BLaER1 (cell line): Measurements from ENCODE around the gene GGA1.
"Not testable (repeated sequence)": the region's sequence is repeated elsewhere in the genome, so short reads cannot be mapped to it uniquely, and the experiment has no call there.

Experiments used
- H3K27ac ChIP-seq: shearing (Covaris generic); formaldehyde crosslinking; 2 replicates; pipeline ENCODE4 v1.8.1; 2022
- H3K27me3 ChIP-seq: shearing (Covaris generic); formaldehyde crosslinking; 2 replicates; pipeline ENCODE4 v1.8.1; 2022
- H3K36me3 ChIP-seq: shearing (Covaris generic); formaldehyde crosslinking; 2 replicates; pipeline ENCODE4 v1.8.1; 2022
- H3K4me1 ChIP-seq: shearing (Covaris generic); formaldehyde crosslinking; 2 replicates; pipeline ENCODE4 v1.8.1; 2022
- H3K4me2 ChIP-seq: shearing (Covaris generic); formaldehyde crosslinking; 2 replicates; pipeline ENCODE4 v1.8.1; 2022
- H3K4me3 ChIP-seq: shearing (Covaris generic); formaldehyde crosslinking; 2 replicates; pipeline ENCODE4 v1.8.1; 2022
- H3K9ac ChIP-seq: shearing (Covaris generic); formaldehyde crosslinking; 2 replicates; pipeline ENCODE4 v1.8.1; 2022
- H3K9me3 ChIP-seq: shearing (Covaris generic); formaldehyde crosslinking; 2 replicates; pipeline ENCODE4 v1.8.1; 2022
- H4K20me1 ChIP-seq: shearing (Covaris generic); formaldehyde crosslinking; 2 replicates; pipeline ENCODE4 v1.8.1; 2022
- Cebpa-rat ChIP-seq: shearing (Covaris generic); IDR thresholded peaks from 2 replicates; pipeline ENCODE4 v1.8.1; 2022

GGA1 gene

DNA sequence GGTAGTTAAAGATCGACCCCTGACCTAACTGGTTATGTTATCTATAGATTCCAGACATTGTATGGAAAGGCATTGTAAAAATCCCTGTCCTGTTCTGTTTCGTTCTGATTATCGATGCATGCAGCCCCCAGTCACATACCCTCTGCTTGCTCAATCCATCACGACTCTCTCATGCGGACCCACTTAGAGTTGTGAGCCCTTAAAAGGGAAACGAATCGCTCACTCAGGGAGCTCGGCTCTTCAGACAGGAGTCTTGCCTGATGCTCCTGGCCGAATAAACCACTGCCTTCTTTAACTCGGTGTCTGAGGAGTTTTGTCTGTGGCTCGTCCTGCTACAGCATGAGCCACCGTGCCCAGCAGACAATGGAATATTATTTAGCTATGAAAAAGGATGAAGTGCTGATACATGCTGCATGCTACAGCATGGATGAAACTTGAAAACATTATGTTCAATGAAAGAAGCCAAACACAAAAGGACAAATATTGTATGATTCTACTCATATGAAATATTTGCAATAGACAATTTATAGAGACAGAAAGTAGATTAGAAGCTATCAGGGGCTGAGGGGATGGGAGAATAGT lies 16.7 kb upstream of the GGA1 start:
- Histone ChIP-seq H3K4me3 (no peak overlapping the region), H3K4me1 (peaks cover 5% of the 10 kb centered on the region; the same call in 1 of the 2 replicates), H4K20me1 (no peaks in the 10 kb centered on the region), H3K27me3 (no peaks in the 10 kb centered on the region), H3K9me3 (no peaks in the 10 kb centered on the region), H3K4me2 (peak overlapping the region; percentile 33), H3K9ac (no peak overlapping the region), H3K36me3 (no peaks in the 10 kb centered on the region), H3K27ac (no peak overlapping the region)
- TF ChIP-seq Cebpa-rat = no peak

- H3K4me2 ChIP-seq = no peak overlapping the region
- no peaks in the 10 kb centered on the region for H3K27me3 ChIP-seq
- no peaks in the 10 kb centered on the region for H3K36me3 ChIP-seq
- no peak for TF ChIP-seq Cebpa-rat
- peaks cover 3% of the 10 kb centered on the region; the same call in 1 of the 2 replicates for H3K4me1 ChIP-seq
- H4K20me1 ChIP-seq = no peaks in the 10 kb centered on the region
- no peak overlapping the region for H3K4me3 ChIP-seq
- H3K9ac ChIP-seq = no peak overlapping the region
- H3K27ac ChIP-seq = no peak overlapping the region
- H3K9me3 ChIP-seq = no peaks in the 10 kb centered on the region
Observed at GRCh38 chr22:37594237-37594636, 14.4 kb upstream of the GGA1 start.

DNA sequence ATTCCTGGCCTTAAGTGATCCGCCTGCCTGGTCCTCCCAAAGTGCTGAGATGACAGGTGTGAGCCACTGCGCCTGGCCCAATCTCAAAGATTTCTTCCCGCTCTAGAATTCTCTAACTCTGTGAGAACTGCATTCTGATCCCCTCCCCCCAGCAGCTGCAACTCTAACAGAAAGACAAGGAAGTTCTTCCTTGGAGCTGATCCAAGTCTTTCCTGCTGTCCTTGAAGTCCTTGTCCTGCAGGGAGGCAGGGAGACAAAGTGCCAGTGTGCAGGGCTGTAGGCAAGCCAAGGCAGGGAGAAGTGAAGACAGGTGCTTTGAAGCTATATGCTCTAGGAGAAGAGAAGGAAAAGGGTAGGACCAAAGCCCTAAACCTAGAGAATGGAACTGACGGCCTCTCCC lies 9.5 kb upstream of the GGA1 start:
- H4K20me1 ChIP-seq = no peaks in the 10 kb centered on the region
- peaks cover 5% of the 10 kb centered on the region; the same call in 1 of the 2 replicates for H3K4me1 ChIP-seq
- H3K27me3 ChIP-seq = no peaks in the 10 kb centered on the region
- TF ChIP-seq Cebpa-rat = no peak
- no peak overlapping the region for H3K27ac ChIP-seq
- H3K36me3 ChIP-seq = no peaks in the 10 kb centered on the region
- H3K9me3 ChIP-seq = no peaks in the 10 kb centered on the region
- H3K9ac ChIP-seq = no peak overlapping the region
- no peak overlapping the region for H3K4me3 ChIP-seq
- H3K4me2 ChIP-seq = no peak overlapping the region

DNA sequence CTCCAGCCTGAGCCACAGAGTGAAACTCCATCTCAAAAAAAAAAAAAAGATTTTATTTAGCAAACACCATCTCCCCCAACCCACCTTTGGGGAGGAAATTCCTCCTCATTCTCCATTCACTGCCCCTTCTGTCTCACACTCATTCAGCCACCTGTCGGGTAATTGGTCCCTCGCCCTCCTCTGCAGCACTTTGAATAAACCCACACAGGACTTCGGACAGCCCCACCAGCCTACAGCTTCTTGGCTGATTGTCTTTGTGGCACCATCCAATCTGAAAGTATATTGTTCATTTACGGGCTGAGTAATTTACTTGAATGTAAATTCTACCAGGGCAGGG lies 7.5 kb upstream of the GGA1 start:
- H4K20me1 ChIP-seq = no peaks in the 10 kb centered on the region
- H3K4me3 ChIP-seq = no peak overlapping the region
- peaks cover 23% of the 10 kb centered on the region for H3K4me1 ChIP-seq
- H3K36me3 ChIP-seq = no peaks in the 10 kb centered on the region
- H3K27ac ChIP-seq = no peak overlapping the region
- no peak overlapping the region for H3K9ac ChIP-seq
- no peak overlapping the region for H3K4me2 ChIP-seq
- no peak for TF ChIP-seq Cebpa-rat
- no peaks in the 10 kb centered on the region for H3K9me3 ChIP-seq
- no peaks in the 10 kb centered on the region for H3K27me3 ChIP-seq

- Histone ChIP-seq H3K27ac (no peak overlapping the region), H3K36me3 (no peaks in the 10 kb centered on the region), H3K4me1 (peaks cover 24% of the 10 kb centered on the region), H3K27me3 (no peaks in the 10 kb centered on the region), H3K4me2 (no peak overlapping the region), H3K4me3 (no peak overlapping the region), H4K20me1 (no peaks in the 10 kb centered on the region), H3K9ac (no peak overlapping the region), H3K9me3 (no peaks in the 10 kb centered on the region)
- no peak for TF ChIP-seq Cebpa-rat
Observed at GRCh38 chr22:37601540-37602442, 6.8 kb upstream of the GGA1 start.

DNA sequence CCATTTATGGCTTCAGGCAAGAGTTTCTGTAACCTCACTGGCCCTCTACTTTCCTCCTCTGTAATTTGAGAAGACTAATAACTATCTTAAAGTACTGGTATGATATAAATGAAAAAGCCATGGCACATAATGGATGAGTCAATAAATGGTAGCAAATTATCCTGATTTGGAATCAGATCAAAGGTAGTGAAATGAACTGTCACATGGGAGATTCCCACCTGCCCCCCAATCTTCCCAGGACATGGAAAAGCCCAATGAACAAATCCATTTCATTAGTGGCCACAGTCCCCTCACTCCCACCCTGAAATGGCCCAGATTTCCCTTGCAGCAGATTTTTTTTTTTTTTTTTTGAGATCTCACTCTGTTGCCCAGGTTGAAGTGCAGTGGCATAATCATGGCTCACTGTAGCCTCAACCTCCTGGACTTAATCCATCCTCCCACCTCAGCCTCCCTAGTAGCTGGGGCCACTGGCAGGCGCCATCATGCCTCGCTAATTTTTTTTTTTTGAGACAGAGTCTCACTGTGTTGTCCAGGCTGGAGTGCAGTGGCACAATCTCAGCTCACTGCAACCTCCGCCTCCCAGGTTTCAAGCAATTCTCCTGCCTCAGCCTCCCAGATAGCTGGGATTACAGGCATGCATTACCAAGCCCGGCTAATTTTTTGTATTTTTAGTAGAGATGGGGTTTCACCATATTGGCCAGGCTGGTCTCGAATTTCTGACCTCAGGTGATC lies 5.9 kb upstream of the GGA1 start:
- not testable (repeated sequence) for H3K27ac ChIP-seq, H3K4me3 ChIP-seq, H3K36me3 ChIP-seq, H3K9me3 ChIP-seq, H4K20me1 ChIP-seq, H3K27me3 ChIP-seq, H3K9ac ChIP-seq, H3K4me2 ChIP-seq
- H3K4me1 ChIP-seq = peaks cover 33% of the 10 kb centered on the region

DNA sequence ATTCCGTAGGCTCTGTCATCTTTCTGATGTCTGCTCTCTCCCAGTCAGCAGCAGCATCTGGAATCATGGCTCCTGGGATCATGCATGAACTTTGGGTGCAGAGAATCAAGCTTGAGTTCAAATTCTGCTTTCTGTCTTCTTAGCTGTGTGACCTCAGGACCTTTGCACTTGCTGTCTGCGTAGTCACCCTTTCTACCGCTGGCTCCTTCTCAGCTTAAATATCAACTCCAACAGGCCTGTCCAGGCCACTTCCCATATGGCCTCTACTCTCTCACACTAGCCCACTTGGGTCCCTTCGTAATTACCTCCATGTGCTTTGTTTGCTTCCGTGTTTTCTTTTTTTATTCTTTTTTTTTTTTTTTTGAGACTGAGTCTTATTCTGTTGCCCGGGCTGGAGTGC lies 4.6 kb upstream of the GGA1 start:
- H3K4me1 ChIP-seq = peaks cover 36% of the 10 kb centered on the region
- no peak for TF ChIP-seq Cebpa-rat

GRCh38 chr22:37604875-37605274 lies 3.8 kb upstream of the GGA1 start:
- Histone ChIP-seq H3K9ac (no peak overlapping the region), H3K4me1 (peaks cover 36% of the 10 kb centered on the region), H3K36me3 (no peaks in the 10 kb centered on the region), H3K9me3 (no peaks in the 10 kb centered on the region), H3K4me2 (peak overlapping the region; percentile 77), H3K4me3 (no peak overlapping the region), H4K20me1 (no peaks in the 10 kb centered on the region), H3K27me3 (no peaks in the 10 kb centered on the region), H3K27ac (no peak overlapping the region)
- no peak for TF ChIP-seq Cebpa-rat

More for the DNA sequence above, 4.6 kb upstream of the GGA1 start:
- no peaks in the 10 kb centered on the region for H3K36me3 ChIP-seq
- no peak overlapping the region for H3K4me2 ChIP-seq
- no peak overlapping the region for H3K9ac ChIP-seq
- H3K27me3 ChIP-seq = no peaks in the 10 kb centered on the region
- no peaks in the 10 kb centered on the region for H4K20me1 ChIP-seq
- no peak overlapping the region for H3K27ac ChIP-seq
- H3K9me3 ChIP-seq = no peaks in the 10 kb centered on the region
- no peak overlapping the region for H3K4me3 ChIP-seq

DNA sequence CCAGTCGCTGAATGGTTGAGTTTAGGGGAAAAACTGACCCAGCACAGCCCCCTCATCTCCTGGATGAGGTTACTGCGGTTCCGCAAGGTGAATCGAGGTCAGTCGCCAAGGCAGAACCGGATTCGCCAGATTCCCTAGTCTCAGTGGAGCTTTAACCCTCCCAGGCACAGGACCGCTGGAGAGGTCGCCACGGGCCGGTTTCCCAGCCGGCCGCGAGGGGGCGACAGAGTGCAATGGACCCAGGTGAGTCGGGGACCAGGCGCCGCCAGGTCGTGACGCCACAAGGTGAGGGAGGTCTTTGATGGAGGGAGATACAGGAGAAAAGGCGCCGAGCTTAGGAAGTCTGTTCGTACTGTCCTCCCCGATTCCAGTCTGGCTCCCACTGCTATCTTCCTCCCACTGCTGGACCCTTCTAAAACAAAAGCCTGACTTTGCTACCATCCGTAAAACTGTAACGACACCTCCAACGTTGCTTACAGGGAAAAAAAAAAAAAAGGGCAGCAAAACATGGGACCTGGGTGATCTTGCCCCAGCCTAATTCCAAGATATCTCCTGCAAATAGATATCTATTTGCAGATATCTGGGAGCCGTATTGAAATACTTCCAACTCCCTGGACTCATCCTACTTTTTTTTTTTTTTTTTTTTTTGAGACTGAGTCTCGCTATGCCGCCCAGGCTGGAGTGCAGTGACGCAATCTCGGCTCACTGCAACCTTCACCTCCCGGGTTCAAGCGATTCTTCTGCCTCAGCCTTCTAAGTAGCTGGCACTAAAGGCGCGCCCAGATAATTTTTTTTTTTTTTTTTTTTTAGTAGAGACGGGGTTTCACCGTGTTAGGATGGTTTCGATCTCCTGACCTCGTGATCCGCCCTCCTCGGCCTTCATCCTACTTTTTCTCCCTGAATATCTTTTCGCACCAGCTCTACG lies 1.4 kb upstream of the GGA1 start:
- peak overlapping the region; percentile 58 for H3K4me3 ChIP-seq
- H3K27me3 ChIP-seq = no peaks in the 10 kb centered on the region
- peak; percentile 29; the same call in 1 of the 2 replicates for TF ChIP-seq Cebpa-rat
- H3K9me3 ChIP-seq = no peaks in the 10 kb centered on the region
- 0 out of 2 replicates have a peak, but pooled peaks cover 9% of the 10 kb centered on the region for H4K20me1 ChIP-seq
- peaks cover 54% of the 10 kb centered on the region for H3K4me1 ChIP-seq
- H3K27ac ChIP-seq = no peak overlapping the region
- peaks cover 12% of the 10 kb centered on the region; the same call in 1 of the 2 replicates for H3K36me3 ChIP-seq
- peak overlapping the region; percentile 73 for H3K4me2 ChIP-seq
- H3K9ac ChIP-seq = no peak overlapping the region
